IPS-15b (cell line): ENCODE measurements around the gene IL17RA.

Experiments used
- H3K27me3 ChIP-seq: one replicate; pipeline ENCODE4 v1.6.1; 2013; ENCODE audit warnings: low read length; ENCODE audit not compliant: control insufficient read depth, insufficient read depth
- H3K36me3 ChIP-seq: one replicate; pipeline ENCODE4 v1.6.1; 2013; ENCODE audit warnings: low read length; ENCODE audit not compliant: control insufficient read depth, insufficient read depth
- H3K4me1 ChIP-seq: one replicate; pipeline ENCODE4 v1.6.1; 2013; ENCODE audit warnings: mild to moderate bottlenecking, low read length; ENCODE audit not compliant: control insufficient read depth, insufficient read depth
- H3K4me3 ChIP-seq: one replicate; pipeline ENCODE4 v1.5.1; 2013; ENCODE audit warnings: low read depth, low read length
- H3K9ac ChIP-seq: one replicate; pipeline ENCODE4 v1.6.1; 2013; ENCODE audit warnings: low read depth, mild to moderate bottlenecking, low read length
- H3K9me3 ChIP-seq: one replicate; pipeline ENCODE4 v1.6.1; 2013; ENCODE audit warnings: mild to moderate bottlenecking, low read length; ENCODE audit not compliant: control insufficient read depth, insufficient read depth

The IL17RA gene

GRCh38 chr22:17101475-17102296, 16.9 kb downstream of the IL17RA start:
- Histone ChIP-seq H3K27me3 (no peaks in the 10 kb centered on the region), H3K9me3 (no peaks in the 10 kb centered on the region), H3K9ac (no peak overlapping the region), H3K4me3 (no peak overlapping the region), H3K4me1 (no peaks in the 10 kb centered on the region), H3K36me3 (peaks cover 24% of the 10 kb centered on the region)

DNA sequence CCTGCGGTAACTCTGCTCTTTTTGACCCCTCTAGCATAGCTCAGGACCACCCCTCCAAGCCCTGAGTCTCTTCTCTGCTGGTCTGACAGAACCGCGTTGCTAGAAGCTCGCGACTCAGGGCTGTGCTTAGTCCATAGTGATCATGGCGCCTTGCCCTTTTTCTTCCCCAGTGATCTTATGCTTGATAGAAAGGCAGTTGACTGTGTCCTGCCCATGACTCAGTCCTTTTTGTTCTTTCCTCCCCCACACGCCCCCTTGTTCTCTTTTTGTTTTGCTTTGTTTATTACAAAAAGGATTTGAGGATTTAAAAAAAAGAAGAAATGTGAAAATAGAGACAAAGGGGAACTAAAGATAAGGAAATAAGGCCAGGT, 17.5 kb downstream of the IL17RA start:
- Histone ChIP-seq H3K4me1 (no peaks in the 10 kb centered on the region), H3K9ac (no peak overlapping the region), H3K9me3 (no peaks in the 10 kb centered on the region), H3K4me3 (no peak overlapping the region), H3K27me3 (no peaks in the 10 kb centered on the region), H3K36me3 (peaks cover 24% of the 10 kb centered on the region)

DNA sequence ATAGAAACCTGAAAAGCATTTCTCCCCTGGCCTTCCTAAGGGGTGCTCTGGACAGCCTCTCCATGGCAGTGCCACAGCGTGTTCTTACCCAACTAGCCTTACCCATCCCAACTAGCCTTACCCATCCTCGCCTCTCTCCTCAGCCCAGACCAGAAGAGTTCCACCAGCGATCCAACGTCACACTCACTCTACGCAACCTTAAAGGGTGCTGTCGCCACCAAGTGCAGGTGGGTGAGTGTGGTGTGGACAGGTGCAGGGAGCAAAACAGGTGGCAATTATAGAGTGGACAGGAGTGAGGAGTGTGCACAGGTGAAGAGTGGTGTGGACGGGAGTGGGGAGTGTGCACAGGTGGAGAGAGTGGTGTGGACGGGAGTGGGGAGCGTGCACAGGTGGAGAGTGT, 18.6 kb downstream of the IL17RA start:
- Histone ChIP-seq H3K4me1 (no peaks in the 10 kb centered on the region), H3K9me3 (no peaks in the 10 kb centered on the region), H3K36me3 (peaks cover 27% of the 10 kb centered on the region), H3K4me3 (no peak overlapping the region), H3K9ac (no peak overlapping the region), H3K27me3 (no peaks in the 10 kb centered on the region)

DNA sequence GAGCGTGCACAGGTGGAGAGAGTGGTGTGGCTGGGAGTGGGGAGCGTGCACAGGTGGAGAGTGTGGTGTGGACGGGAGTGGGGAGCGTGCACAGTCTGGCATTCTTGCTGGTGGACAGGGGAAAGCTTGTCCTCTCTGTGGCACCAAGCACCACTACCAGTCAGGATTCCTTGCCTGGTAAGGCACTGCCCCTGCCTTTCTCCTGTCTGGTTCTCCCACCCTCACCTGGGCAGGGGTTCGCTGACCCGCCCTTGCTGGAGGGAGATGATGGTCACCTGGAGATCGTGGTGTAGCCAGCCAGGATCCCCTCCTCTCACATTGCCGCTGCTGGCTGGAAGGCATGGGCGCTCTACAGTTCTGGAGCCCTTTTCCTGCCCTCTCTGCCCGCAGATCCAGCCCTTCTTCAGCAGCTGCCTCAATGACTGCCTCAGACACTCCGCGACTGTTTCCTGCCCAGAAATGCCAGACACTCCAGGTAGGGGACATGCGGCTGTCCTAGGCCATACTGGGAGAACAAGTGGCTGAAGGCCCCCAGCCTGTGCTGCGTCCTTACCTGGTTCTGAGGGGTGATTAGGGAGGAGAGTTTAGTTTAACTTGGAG, 19.6 kb downstream of the IL17RA start:
- Histone ChIP-seq H3K9me3 (no peaks in the 10 kb centered on the region), H3K36me3 (peaks cover 32% of the 10 kb centered on the region), H3K27me3 (no peaks in the 10 kb centered on the region), H3K4me1 (no peaks in the 10 kb centered on the region), H3K9ac (no peak overlapping the region), H3K4me3 (no peak overlapping the region)

GRCh38 chr22:17105143-17106129, 20.6 kb downstream of the IL17RA start:
- H3K36me3 ChIP-seq: peaks cover 26% of the 10 kb centered on the region
- H3K9me3 ChIP-seq: no peaks in the 10 kb centered on the region
- H3K4me1 ChIP-seq: no peaks in the 10 kb centered on the region
- H3K4me3 ChIP-seq: no peak overlapping the region
- H3K9ac ChIP-seq: no peak overlapping the region
- no peaks in the 10 kb centered on the region for H3K27me3 ChIP-seq

- Histone ChIP-seq H3K9ac (no peak overlapping the region), H3K27me3 (no peaks in the 10 kb centered on the region), H3K4me3 (no peak overlapping the region), H3K4me1 (no peaks in the 10 kb centered on the region), H3K36me3 (peaks cover 21% of the 10 kb centered on the region), H3K9me3 (no peaks in the 10 kb centered on the region)
Observed at GRCh38 chr22:17106161-17106784, 21.5 kb downstream of the IL17RA start.

GRCh38 chr22:17106785-17107546, 22.2 kb downstream of the IL17RA start:
- no peaks in the 10 kb centered on the region for H3K4me1 ChIP-seq
- no peak overlapping the region for H3K4me3 ChIP-seq
- H3K9ac ChIP-seq: no peak overlapping the region
- H3K27me3 ChIP-seq: no peaks in the 10 kb centered on the region
- no peaks in the 10 kb centered on the region for H3K9me3 ChIP-seq
- H3K36me3 ChIP-seq: peaks cover 18% of the 10 kb centered on the region

- Histone ChIP-seq H3K9me3 (no peaks in the 10 kb centered on the region), H3K27me3 (no peaks in the 10 kb centered on the region), H3K9ac (no peak overlapping the region), H3K4me3 (no peak overlapping the region), H3K4me1 (no peaks in the 10 kb centered on the region), H3K36me3 (peaks cover 18% of the 10 kb centered on the region)
Observed at GRCh38 chr22:17107547-17107810, 22.7 kb downstream of the IL17RA start.

DNA sequence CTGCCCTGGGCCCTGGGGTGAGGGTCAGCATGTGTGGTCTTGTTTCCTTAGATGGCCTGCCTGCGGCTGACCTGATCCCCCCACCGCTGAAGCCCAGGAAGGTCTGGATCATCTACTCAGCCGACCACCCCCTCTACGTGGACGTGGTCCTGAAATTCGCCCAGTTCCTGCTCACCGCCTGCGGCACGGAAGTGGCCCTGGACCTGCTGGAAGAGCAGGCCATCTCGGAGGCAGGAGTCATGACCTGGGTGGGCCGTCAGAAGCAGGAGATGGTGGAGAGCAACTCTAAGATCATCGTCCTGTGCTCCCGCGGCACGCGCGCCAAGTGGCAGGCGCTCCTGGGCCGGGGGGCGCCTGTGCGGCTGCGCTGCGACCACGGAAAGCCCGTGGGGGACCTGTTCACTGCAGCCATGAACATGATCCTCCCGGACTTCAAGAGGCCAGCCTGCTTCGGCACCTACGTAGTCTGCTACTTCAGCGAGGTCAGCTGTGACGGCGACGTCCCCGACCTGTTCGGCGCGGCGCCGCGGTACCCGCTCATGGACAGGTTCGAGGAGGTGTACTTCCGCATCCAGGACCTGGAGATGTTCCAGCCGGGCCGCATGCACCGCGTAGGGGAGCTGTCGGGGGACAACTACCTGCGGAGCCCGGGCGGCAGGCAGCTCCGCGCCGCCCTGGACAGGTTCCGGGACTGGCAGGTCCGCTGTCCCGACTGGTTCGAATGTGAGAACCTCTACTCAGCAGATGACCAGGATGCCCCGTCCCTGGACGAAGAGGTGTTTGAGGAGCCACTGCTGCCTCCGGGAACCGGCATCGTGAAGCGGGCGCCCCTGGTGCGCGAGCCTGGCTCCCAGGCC, 23.7 kb downstream of the IL17RA start:
- Histone ChIP-seq H3K4me1 (no peaks in the 10 kb centered on the region), H3K9ac (no peak overlapping the region), H3K36me3 (peaks cover 18% of the 10 kb centered on the region), H3K9me3 (no peaks in the 10 kb centered on the region), H3K27me3 (no peaks in the 10 kb centered on the region), H3K4me3 (no peak overlapping the region)

GRCh38 chr22:17109113-17109865, 24.5 kb downstream of the IL17RA start:
- H3K27me3 ChIP-seq: no peaks in the 10 kb centered on the region
- no peaks in the 10 kb centered on the region for H3K4me1 ChIP-seq
- H3K9me3 ChIP-seq: no peaks in the 10 kb centered on the region
- H3K4me3 ChIP-seq: no peak overlapping the region
- no peak overlapping the region for H3K9ac ChIP-seq
- peaks cover 18% of the 10 kb centered on the region for H3K36me3 ChIP-seq
